Endothelial cell of umbilical vein (primary cell): Measurements from ENCODE around the gene AMIGO1.

ENCODE experiments used
- CTCF ChIP-seq, 2 donors: IDR thresholded peaks; 1 replicate in 1 of 2; 2 replicates in 1 of 2; pipeline ENCODE4 v1.5.1; 2011; ENCODE audit warnings: low read length in 2 of 2, mild to moderate bottlenecking in 2 of 2, moderate library complexity in 2 of 2, control low read depth in 1 of 2, inconsistent platforms in 1 of 2, low read depth in 1 of 2; ENCODE audit not compliant: insufficient read depth in 1 of 2; ENCODE audit errors: extremely low read depth in 1 of 2
- POLR2A ChIP-seq: IDR thresholded peaks from 2 replicates; pipeline ENCODE4 v1.6.1; 2012; ENCODE audit warnings: low read depth, mild to moderate bottlenecking, control low read depth, low read length

GRCh38 chr1:109557520-109557919 is 48.0 kb upstream of the AMIGO1 start:
- TF ChIP-seq CTCF (IDR thresholded peaks at IDR 0.05; ENCODE audit: extremely low read depth in 1 of 2, insufficient read depth in 1 of 2, low read depth in 1 of 2, low read length in 2 of 2), result no peak
- no peak for TF ChIP-seq POLR2A
